Ovary (tissue), 9 donors: ENCODE measurements around the gene PRELID1. TPM values are rescaled to one million over a fixed set of nuclear protein-coding genes. Genes with fewer than 3 reads are reported as not detected.
A peak's percentile ranks its signal among the peaks of the same experiment; 100 is the strongest.

Source experiments
- DNase-seq, 5 donors: peaks; one replicate each; pipeline ENCODE4 v3.0.0-alpha.2; 2019 to 2020
- H3K27ac ChIP-seq, 2 donors: fragments of 200-600 bp; one replicate each; pipeline versions ENCODE4 v1.5.1 to v1.8.0; 2019 to 2022
- H3K27me3 ChIP-seq: fragments of 200-600 bp; one replicate; pipeline ENCODE4 v1.8.0; 2022
- H3K36me3 ChIP-seq: fragments of 200-600 bp; sonication (generic); one replicate; pipeline ENCODE4 v1.5.1; 2019
- H3K4me1 ChIP-seq: one replicate; pipeline ENCODE4 v1.8.1; 2013; ENCODE audit warnings: mild to moderate bottlenecking, moderate library complexity; ENCODE audit not compliant: insufficient read depth
- H3K4me3 ChIP-seq: fragments of 200-600 bp; sonication (generic); one replicate; pipeline ENCODE4 v1.5.1; 2017
- H3K9me3 ChIP-seq, 2 donors: fragments of 200-600 bp in 1 of 2; sonication (generic) in 1 of 2; one replicate each; pipeline versions ENCODE4 v1.5.1 to v1.8.1; 2013 to 2019; ENCODE audit warnings: mild to moderate bottlenecking in 1 of 2, moderate library complexity in 1 of 2
- EP300 ChIP-seq: sonication (generic); formaldehyde crosslinking; IDR thresholded peaks from one replicate; pipeline ENCODE4 v1.6.1; 2017; ENCODE audit warnings: antibody characterized with exemption
- POLR2A ChIP-seq: fragments of 450-650 bp; IDR thresholded peaks from one replicate; pipeline ENCODE4 v1.6.1; 2017; ENCODE audit warnings: antibody characterized with exemption, mild to moderate bottlenecking, moderate library complexity
- WGBS, 3 donors: extraction: QIAGEN DNeasy Blood & Tissue Kit in 1 of 3; methylation state at CpG; one replicate each; pipeline versions ENCODE4 v1.1.5 to v1.1.7; 2013 to 2017; 5-methylcytosine and 5-hydroxymethylcytosine counted together
- intact Hi-C, 4 donors: fragments of 100-400 bp; cut with DNase I; formaldehyde crosslinking; loops; one replicate each; pipeline versions ENCODE4 v1.11.0 to v1.15.1; 2022 to 2023
- polyA plus RNA-seq, 2 donors: library from polyadenylated mRNA; stranded (reverse); fragments of 200-250 nt in 1 of 2; fragments of 350-450 nt in 1 of 2; fragmentation: Illumina TruSeq in 1 of 2; extraction: RNeasy Lipid Tissue Mini Kit (QIAGEN cat#74804) in 1 of 2; gene quantifications; one replicate each; pipeline ENCODE4 v1.2.3, GENCODE V29; 2013 to 2014
- total RNA-seq, 7 donors: library from RNA; depleted of rRNA in 2 of 7; stranded (reverse); fragments of >200 nt in 2 of 7; fragmentation: NEBNext Ultra II Directional in 3 of 7; extraction: Animal tissue kit (Norgen Biotek cat#: 25700) in 3 of 7; gene quantifications; one replicate each; pipeline versions ENCODE4 v1.1.0 to v1.2.4, GENCODE V29; 2016 to 2023
- TF ChIP-seq, protein P1 (sequence below), 3 donors: fragments of 450-650 bp in 2 of 3; fragments of 200-600 bp in 1 of 3; IDR thresholded peaks; one replicate each; pipeline versions ENCODE4 v1.5.1 to v1.8.0; 2016 to 2022; ENCODE audit warnings: antibody characterized with exemption in 3 of 3, mild to moderate bottlenecking in 1 of 3
- donor health status: DM: no; HTN: no; CAD: no; lungs with moderate emphysema.
- donor health status: DM: no; HTN: no; CAD: no.
- donor health status: Bipolar disorder and iron deficiency.
- donor health status: DM: yes; HTN: yes; CAD: no.
- donor health status: DM: no; HTN: no; CAD: no.
- donor health status: DM: yes; HTN: yes; CAD: no.

PRELID1 gene
- total and polyA plus RNA-seq, 9 donors, result 42.8 to 96.8 (median 74.6) TPM

DNA sequence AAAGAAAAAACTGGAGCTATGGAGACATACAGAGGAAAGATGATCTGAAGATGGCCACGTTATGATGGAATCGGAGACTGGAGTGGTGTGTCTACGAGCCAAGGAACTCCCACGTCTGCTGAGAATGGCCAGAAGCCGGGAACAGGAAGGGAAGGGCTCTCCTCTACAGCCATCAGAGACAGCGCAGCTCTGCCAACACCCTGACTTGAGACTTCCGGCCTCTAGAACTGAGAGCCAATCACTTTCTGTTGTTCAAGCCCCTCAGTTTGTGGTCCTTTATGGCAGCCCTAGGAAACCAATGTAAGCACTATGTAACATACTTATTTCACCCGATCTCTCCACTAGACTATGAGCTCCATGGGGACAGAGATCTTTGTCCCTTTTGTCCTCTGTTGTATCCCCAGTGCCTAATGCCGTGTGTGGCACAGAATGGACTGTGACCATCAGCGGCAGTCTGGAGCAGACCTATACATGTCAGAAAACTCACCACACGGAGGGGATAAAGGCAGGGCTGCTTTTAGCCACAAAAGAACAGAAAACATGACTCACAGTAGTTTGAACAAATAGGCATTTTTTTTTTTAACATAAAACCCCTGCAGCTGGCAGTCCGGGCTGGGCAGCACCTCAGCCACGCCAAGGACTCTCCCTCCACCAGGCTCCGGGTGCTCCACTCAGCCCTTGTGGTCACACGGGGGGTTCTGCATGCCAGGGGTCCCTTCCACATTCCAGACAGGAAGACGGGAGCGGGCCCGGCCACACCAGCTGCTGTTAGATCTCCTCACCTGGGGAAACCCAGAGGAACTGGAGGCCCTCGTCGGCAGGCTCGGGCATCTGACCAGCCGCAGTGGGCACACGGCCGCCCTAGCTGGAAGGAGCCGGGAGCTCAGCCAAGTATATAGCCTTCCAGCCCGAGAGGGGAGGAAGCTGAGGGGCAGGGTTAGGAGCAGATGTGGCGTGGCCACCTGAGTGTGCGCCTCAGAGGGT is 24.2 kb downstream of the PRELID1 start:
- WGBS, 3 donors, result 71 to 76% (median 74%) methylated on average over 28 of the region's 28 CpGs
- Histone ChIP-seq H3K4me3 (no peak overlapping the region), H3K9me3 (no peaks in the 10 kb centered on the region), H3K27ac (no peak overlapping the region), H3K27me3 (no peaks in the 10 kb centered on the region), H3K4me1 (no peaks in the 10 kb centered on the region), H3K36me3 (no peaks in the 10 kb centered on the region)
- TF ChIP-seq, protein P1, sequence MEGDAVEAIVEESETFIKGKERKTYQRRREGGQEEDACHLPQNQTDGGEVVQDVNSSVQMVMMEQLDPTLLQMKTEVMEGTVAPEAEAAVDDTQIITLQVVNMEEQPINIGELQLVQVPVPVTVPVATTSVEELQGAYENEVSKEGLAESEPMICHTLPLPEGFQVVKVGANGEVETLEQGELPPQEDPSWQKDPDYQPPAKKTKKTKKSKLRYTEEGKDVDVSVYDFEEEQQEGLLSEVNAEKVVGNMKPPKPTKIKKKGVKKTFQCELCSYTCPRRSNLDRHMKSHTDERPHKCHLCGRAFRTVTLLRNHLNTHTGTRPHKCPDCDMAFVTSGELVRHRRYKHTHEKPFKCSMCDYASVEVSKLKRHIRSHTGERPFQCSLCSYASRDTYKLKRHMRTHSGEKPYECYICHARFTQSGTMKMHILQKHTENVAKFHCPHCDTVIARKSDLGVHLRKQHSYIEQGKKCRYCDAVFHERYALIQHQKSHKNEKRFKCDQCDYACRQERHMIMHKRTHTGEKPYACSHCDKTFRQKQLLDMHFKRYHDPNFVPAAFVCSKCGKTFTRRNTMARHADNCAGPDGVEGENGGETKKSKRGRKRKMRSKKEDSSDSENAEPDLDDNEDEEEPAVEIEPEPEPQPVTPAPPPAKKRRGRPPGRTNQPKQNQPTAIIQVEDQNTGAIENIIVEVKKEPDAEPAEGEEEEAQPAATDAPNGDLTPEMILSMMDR (IDR thresholded peaks at IDR 0.05), result no peak
- TF ChIP-seq POLR2A (no peak), EP300 (no peak)
- intact Hi-C loops, result no loop called here
- DNase-seq, result peak in 1 of 5 donors; percentile 21

DNA sequence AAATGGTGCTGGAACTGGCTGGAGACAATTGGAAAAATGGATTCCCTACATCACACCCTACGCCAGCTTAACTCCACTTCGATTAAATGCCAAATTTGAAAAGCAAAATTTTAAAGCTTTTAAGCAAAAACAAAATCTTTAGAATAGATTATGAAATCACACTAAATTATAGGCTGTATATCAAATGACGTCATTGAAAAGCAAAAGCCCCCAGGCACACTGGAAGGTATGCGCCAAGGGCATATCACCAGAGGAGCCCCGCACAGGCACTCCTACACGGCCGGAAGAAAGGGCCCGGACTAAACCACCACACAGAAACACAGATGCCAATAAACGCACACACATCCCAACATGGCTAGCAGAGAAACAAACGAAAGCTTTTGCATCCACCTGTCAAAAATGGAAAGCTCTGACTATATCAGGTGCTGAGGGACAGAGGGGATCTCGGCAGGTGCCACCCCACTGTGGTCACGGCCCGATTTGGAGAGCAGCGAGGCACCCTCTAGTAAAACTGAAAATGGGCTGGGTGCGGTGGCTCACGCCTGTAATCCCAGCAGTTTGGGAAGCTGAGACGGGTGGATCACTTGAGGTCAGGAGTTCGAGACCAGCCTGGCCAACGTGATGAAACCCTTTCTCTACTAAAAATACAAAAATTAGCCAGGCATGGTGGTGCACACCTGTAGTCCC is 25.1 kb downstream of the PRELID1 start:
- DNase-seq, result peak in 1 of 5 donors; percentile 2
- 85 to 88% (median 87%) methylated on average over 19 of the region's 19 CpGs for WGBS, 3 donors
- Histone ChIP-seq H3K9me3 (no peaks in the 10 kb centered on the region), H3K27me3 (no peaks in the 10 kb centered on the region), H3K27ac (no peak overlapping the region), H3K36me3 (no peaks in the 10 kb centered on the region), H3K4me1 (no peaks in the 10 kb centered on the region), H3K4me3 (no peak overlapping the region)
- intact Hi-C loops, result no loop called here
- TF ChIP-seq, protein P1 (IDR thresholded peaks at IDR 0.05), result no peak
- TF ChIP-seq POLR2A, result no peak
- no peak for TF ChIP-seq EP300

DNA sequence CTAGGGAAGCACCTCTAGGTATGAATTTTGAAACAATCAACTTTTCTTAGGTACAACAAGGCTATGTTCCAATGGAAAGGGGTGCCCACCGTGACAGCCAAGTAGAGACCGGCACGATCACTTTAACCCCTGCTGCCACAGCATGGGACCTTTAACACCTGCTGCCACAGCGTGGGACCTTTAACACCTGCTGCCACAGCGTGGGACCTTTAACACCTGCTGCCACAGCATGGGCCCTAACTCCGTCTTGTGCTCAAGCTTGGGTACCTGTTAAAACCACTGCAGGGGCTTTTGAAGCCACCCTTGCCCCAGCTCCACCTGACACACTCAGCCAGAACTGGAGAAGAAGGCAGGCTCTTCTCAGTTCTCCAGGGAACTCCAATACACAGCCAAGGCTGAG is 26.3 kb downstream of the PRELID1 start:
- Histone ChIP-seq H3K36me3 (no peaks in the 10 kb centered on the region), H3K27ac (no peak overlapping the region), H3K4me1 (no peaks in the 10 kb centered on the region), H3K9me3 (no peaks in the 10 kb centered on the region), H3K4me3 (no peak overlapping the region), H3K27me3 (no peaks in the 10 kb centered on the region)
- DNase-seq, result no peak
- intact Hi-C loops, result no loop called here
- WGBS, 3 donors, result 74 to 89% (median 84%) methylated on average over 6 of the region's 6 CpGs
- TF ChIP-seq POLR2A, result no peak
- TF ChIP-seq, protein P1 (IDR thresholded peaks at IDR 0.05), result no peak
- TF ChIP-seq EP300, result no peak

DNA sequence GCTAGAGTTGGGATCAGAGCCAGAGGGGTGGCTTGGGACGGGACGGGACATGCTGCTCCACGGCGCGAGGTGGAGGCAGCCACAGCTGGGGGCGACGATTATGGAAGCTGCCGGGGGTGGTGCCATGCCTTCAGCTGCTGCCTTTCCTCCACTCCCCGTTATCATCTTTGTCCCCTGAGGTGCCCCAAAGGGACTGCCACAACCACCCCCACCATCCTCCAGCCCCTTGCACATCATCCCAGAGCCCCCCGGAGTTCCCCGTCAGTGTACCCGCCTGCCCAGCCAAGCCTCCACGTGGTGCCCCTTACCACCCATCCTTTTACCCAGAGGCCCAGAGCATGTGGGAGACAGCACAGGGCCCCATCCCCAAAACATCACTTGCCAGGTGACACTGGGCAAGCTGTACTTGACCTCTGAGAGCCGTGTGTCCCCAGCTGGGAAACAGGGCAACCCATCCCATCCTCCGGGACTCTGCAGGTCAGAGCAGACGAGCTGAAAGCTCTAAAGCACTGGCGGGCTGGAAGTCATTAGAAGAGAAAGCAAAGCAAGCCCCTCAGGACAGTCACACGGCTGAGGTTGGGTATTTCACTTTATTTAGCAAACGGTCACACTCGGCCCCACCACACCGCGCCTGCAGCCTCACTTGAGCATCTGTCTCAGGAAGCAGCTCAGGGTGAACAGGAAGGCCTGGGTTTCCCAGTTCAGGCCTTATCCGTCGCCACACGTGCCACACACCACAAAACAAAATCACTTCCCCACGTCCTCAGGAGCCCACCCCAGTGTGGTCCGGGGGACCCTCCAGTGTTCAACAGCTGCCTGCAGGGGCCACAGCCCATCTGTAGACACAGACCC is 27.6 kb downstream of the PRELID1 start:
- Histone ChIP-seq H3K4me3 (no peak overlapping the region), H3K9me3 (no peaks in the 10 kb centered on the region), H3K4me1 (no peaks in the 10 kb centered on the region), H3K27me3 (no peaks in the 10 kb centered on the region), H3K36me3 (no peaks in the 10 kb centered on the region), H3K27ac (no peak overlapping the region)
- no peak for DNase-seq
- TF ChIP-seq, protein P1 (IDR thresholded peaks at IDR 0.05), result no peak
- TF ChIP-seq EP300, result no peak
- no peak for TF ChIP-seq POLR2A
- WGBS, 3 donors, result 82 to 87% (median 87%) methylated on average over 27 of the region's 27 CpGs
- intact Hi-C loops, result no loop called here
